ENCODE data around the gene LRMDA.

Gene LRMDA

GRCh38 chr10:76036962-76037361 is 605.5 kb downstream of the LRMDA start:
- no peak overlapping the region for H3K4me3 ChIP-seq (ENCODE audit: low read length)
- H4K5ac ChIP-seq (ENCODE audit: low read length), result no peak overlapping the region
- no peaks in the 10 kb centered on the region for H3K79me2 ChIP-seq (ENCODE audit: control insufficient read depth, insufficient read depth, low read length)
- no peak overlapping the region for H3K18ac ChIP-seq (ENCODE audit: low read length)
- H2BK120ac ChIP-seq (ENCODE audit: low read depth, low read length), result no peak overlapping the region
- no peak overlapping the region for H3K9ac ChIP-seq (ENCODE audit: low read length)
- no peak overlapping the region for H2BK5ac ChIP-seq (ENCODE audit: low read length)
- no peaks in the 10 kb centered on the region for H3K27me3 ChIP-seq (ENCODE audit: insufficient read depth, low read length, poor library complexity)
- H3K36me3 ChIP-seq (ENCODE audit: control insufficient read depth, insufficient read depth, low read length), result no peaks in the 10 kb centered on the region
- no peak overlapping the region for H3K4me2 ChIP-seq (ENCODE audit: low read length)
- peak overlapping the region; percentile 75 for H2AK5ac ChIP-seq (ENCODE audit: low read length)
- H3K4me1 ChIP-seq (ENCODE audit: control insufficient read depth, low read depth, low read length), result no peaks in the 10 kb centered on the region
- no peak overlapping the region for H3K4ac ChIP-seq (ENCODE audit: low read depth, low read length)
- DNase-seq, result no peak
- no peak overlapping the region for H4K8ac ChIP-seq (ENCODE audit: low read depth, low read length)
- no peak overlapping the region for H3K23ac ChIP-seq (ENCODE audit: low read length)
- H3K56ac ChIP-seq (ENCODE audit: low read length), result peak overlapping the region; percentile 45
- H2BK15ac ChIP-seq (replicated peaks; ENCODE audit: low read depth), result no peak overlapping the region
- H3K79me1 ChIP-seq (ENCODE audit: low read length), result no peaks in the 10 kb centered on the region
- no peak overlapping the region for H3K27ac ChIP-seq (ENCODE audit: low read depth, low read length)

- H4K8ac ChIP-seq (ENCODE audit: low read depth, low read length), result no peak overlapping the region
- H3K18ac ChIP-seq (ENCODE audit: low read length), result no peak overlapping the region
- no peak overlapping the region for H3K4me2 ChIP-seq (ENCODE audit: low read length)
- H3K23ac ChIP-seq (ENCODE audit: low read length), result no peak overlapping the region
- H3K4me1 ChIP-seq (ENCODE audit: control insufficient read depth, low read depth, low read length), result no peaks in the 10 kb centered on the region
- H2BK15ac ChIP-seq (replicated peaks; ENCODE audit: low read depth), result no peak overlapping the region
- WGBS (ENCODE audit: extremely low coverage, insufficient coverage, low lambda C conversion rate), result no CpG with 5 or more reads among the region's 2 CpGs
- H3K79me1 ChIP-seq (ENCODE audit: low read length), result no peaks in the 10 kb centered on the region
- no peak overlapping the region for H3K4ac ChIP-seq (ENCODE audit: low read depth, low read length)
- no peak overlapping the region for H3K4me3 ChIP-seq (ENCODE audit: low read length)
- DNase-seq, result no peak
- no peak overlapping the region for H3K27ac ChIP-seq (ENCODE audit: low read depth, low read length)
- no peaks in the 10 kb centered on the region for H3K27me3 ChIP-seq (ENCODE audit: insufficient read depth, low read length, poor library complexity)
- no peak overlapping the region for H2BK120ac ChIP-seq (ENCODE audit: low read depth, low read length)
- H3K36me3 ChIP-seq (ENCODE audit: control insufficient read depth, insufficient read depth, low read length), result no peaks in the 10 kb centered on the region
- H4K5ac ChIP-seq (ENCODE audit: low read length), result no peak overlapping the region
- no peak overlapping the region for H2BK5ac ChIP-seq (ENCODE audit: low read length)
- no peak overlapping the region for H2AK5ac ChIP-seq (ENCODE audit: low read length)
- H3K56ac ChIP-seq (ENCODE audit: low read length), result no peak overlapping the region
- H3K9ac ChIP-seq (ENCODE audit: low read length), result no peak overlapping the region
- H3K79me2 ChIP-seq (ENCODE audit: control insufficient read depth, insufficient read depth, low read length), result no peaks in the 10 kb centered on the region
Measured at GRCh38 chr10:76037531-76038155, 606.2 kb downstream of the LRMDA start.

- H3K36me3 ChIP-seq (ENCODE audit: control insufficient read depth, insufficient read depth, low read length), result no peaks in the 10 kb centered on the region
- no peak overlapping the region for H3K23ac ChIP-seq (ENCODE audit: low read length)
- H3K27me3 ChIP-seq (ENCODE audit: insufficient read depth, low read length, poor library complexity), result no peaks in the 10 kb centered on the region
- no peak overlapping the region for H3K4me2 ChIP-seq (ENCODE audit: low read length)
- H3K79me2 ChIP-seq (ENCODE audit: control insufficient read depth, insufficient read depth, low read length), result no peaks in the 10 kb centered on the region
- no peak overlapping the region for H3K56ac ChIP-seq (ENCODE audit: low read length)
- no peaks in the 10 kb centered on the region for H3K4me1 ChIP-seq (ENCODE audit: control insufficient read depth, low read depth, low read length)
- no peak overlapping the region for H3K9ac ChIP-seq (ENCODE audit: low read length)
- no peak overlapping the region for H2BK5ac ChIP-seq (ENCODE audit: low read length)
- no peak overlapping the region for H3K4me3 ChIP-seq (ENCODE audit: low read length)
- no peak overlapping the region for H4K8ac ChIP-seq (ENCODE audit: low read depth, low read length)
- H3K4ac ChIP-seq (ENCODE audit: low read depth, low read length), result no peak overlapping the region
- no peak overlapping the region for H2BK120ac ChIP-seq (ENCODE audit: low read depth, low read length)
- no peaks in the 10 kb centered on the region for H3K79me1 ChIP-seq (ENCODE audit: low read length)
- H3K18ac ChIP-seq (ENCODE audit: low read length), result no peak overlapping the region
- H2AK5ac ChIP-seq (ENCODE audit: low read length), result no peak overlapping the region
- no peak overlapping the region for H4K5ac ChIP-seq (ENCODE audit: low read length)
- no peak overlapping the region for H3K27ac ChIP-seq (ENCODE audit: low read depth, low read length)
- no peak overlapping the region for H2BK15ac ChIP-seq (replicated peaks; ENCODE audit: low read depth)
- no peak for DNase-seq
Measured at GRCh38 chr10:76038696-76039095, 607.3 kb downstream of the LRMDA start.

GRCh38 chr10:76040107-76040829 is 608.8 kb downstream of the LRMDA start:
- Histone ChIP-seq H3K4me1 (ENCODE audit: control insufficient read depth, low read depth, low read length) (no peaks in the 10 kb centered on the region), H3K27ac (ENCODE audit: low read depth, low read length) (no peak overlapping the region), H3K56ac (ENCODE audit: low read length) (no peak overlapping the region), H3K23ac (ENCODE audit: low read length) (no peak overlapping the region), H2AK5ac (ENCODE audit: low read length) (no peak overlapping the region), H2BK5ac (ENCODE audit: low read length) (no peak overlapping the region), H3K4me3 (ENCODE audit: low read length) (no peak overlapping the region), H3K36me3 (ENCODE audit: control insufficient read depth, insufficient read depth, low read length) (no peaks in the 10 kb centered on the region), H3K18ac (ENCODE audit: low read length) (no peak overlapping the region), H3K79me2 (ENCODE audit: control insufficient read depth, insufficient read depth, low read length) (no peaks in the 10 kb centered on the region), H4K8ac (ENCODE audit: low read depth, low read length) (no peak overlapping the region), H3K4ac (ENCODE audit: low read depth, low read length) (no peak overlapping the region), H2BK15ac (replicated peaks; ENCODE audit: low read depth) (peak overlapping the region; percentile 1), H3K4me2 (ENCODE audit: low read length) (no peak overlapping the region), H4K5ac (ENCODE audit: low read length) (no peak overlapping the region), H3K9ac (ENCODE audit: low read length) (no peak overlapping the region), H3K79me1 (ENCODE audit: low read length) (no peaks in the 10 kb centered on the region), H3K27me3 (ENCODE audit: insufficient read depth, low read length, poor library complexity) (no peaks in the 10 kb centered on the region), H2BK120ac (ENCODE audit: low read depth, low read length) (no peak overlapping the region)
- WGBS (ENCODE audit: extremely low coverage, insufficient coverage, low lambda C conversion rate), result no CpG with 5 or more reads among the region's 6 CpGs
- peak; percentile 42 for DNase-seq

DNA sequence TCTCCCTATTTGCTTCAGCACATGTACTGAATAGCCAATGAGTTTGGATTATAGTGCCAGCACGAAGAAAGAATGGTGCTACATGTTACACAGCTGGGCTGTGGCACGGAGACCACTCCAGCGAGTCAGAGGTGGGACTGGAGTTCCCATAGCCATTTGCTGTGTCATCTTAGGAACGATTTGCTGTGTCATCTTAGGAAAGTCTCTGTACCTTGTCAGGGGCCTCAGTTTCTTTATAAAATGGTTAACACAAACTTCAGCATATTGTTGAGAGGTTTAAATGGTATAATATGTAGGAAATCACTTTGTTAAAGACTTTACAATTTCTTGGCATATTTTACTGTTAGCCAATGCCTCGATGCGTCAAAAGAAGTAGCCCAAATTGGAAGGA is 609.4 kb downstream of the LRMDA start:
- Histone ChIP-seq H3K4me1 (ENCODE audit: control insufficient read depth, low read depth, low read length) (no peaks in the 10 kb centered on the region), H2BK120ac (ENCODE audit: low read depth, low read length) (no peak overlapping the region), H4K8ac (ENCODE audit: low read depth, low read length) (no peak overlapping the region), H3K4me3 (ENCODE audit: low read length) (no peak overlapping the region), H2BK5ac (ENCODE audit: low read length) (no peak overlapping the region), H3K18ac (ENCODE audit: low read length) (no peak overlapping the region), H3K4ac (ENCODE audit: low read depth, low read length) (no peak overlapping the region), H3K27me3 (ENCODE audit: insufficient read depth, low read length, poor library complexity) (no peaks in the 10 kb centered on the region), H2BK15ac (replicated peaks; ENCODE audit: low read depth) (no peak overlapping the region), H3K4me2 (ENCODE audit: low read length) (no peak overlapping the region), H3K36me3 (ENCODE audit: control insufficient read depth, insufficient read depth, low read length) (no peaks in the 10 kb centered on the region), H3K79me1 (ENCODE audit: low read length) (no peaks in the 10 kb centered on the region), H3K9ac (ENCODE audit: low read length) (no peak overlapping the region), H2AK5ac (ENCODE audit: low read length) (no peak overlapping the region), H3K23ac (ENCODE audit: low read length) (no peak overlapping the region), H4K5ac (ENCODE audit: low read length) (no peak overlapping the region), H3K27ac (ENCODE audit: low read depth, low read length) (no peak overlapping the region), H3K79me2 (ENCODE audit: control insufficient read depth, insufficient read depth, low read length) (no peaks in the 10 kb centered on the region), H3K56ac (ENCODE audit: low read length) (no peak overlapping the region)
- WGBS (ENCODE audit: extremely low coverage, insufficient coverage, low lambda C conversion rate), result no CpG with 5 or more reads among the region's 6 CpGs
- no peak for DNase-seq

DNA sequence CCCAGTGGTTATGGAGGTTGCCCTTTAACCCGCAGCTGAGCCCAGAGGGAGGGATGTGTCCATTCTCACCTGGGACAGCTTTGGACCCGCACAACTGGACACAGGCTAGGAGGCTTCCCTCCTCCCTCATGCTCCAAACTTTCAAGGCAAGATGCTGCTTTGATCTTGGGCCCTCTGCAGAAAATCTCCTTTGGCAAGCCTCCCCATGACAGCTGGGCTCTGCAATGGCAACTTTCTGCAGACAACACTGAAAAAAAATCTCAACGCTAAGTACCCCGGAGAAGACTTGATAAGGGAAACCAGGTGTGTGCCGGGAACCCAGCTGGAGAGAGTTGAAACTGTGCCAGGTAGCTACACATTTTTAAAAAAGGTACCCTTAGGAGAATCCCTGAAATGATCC is 610.1 kb downstream of the LRMDA start:
- Histone ChIP-seq H3K79me1 (ENCODE audit: low read length) (no peaks in the 10 kb centered on the region), H2BK5ac (ENCODE audit: low read length) (peak overlapping the region; percentile 20), H2BK120ac (ENCODE audit: low read depth, low read length) (no peak overlapping the region), H3K9ac (ENCODE audit: low read length) (no peak overlapping the region), H3K23ac (ENCODE audit: low read length) (no peak overlapping the region), H4K5ac (ENCODE audit: low read length) (peak overlapping the region; percentile 35), H3K4ac (ENCODE audit: low read depth, low read length) (no peak overlapping the region), H3K79me2 (ENCODE audit: control insufficient read depth, insufficient read depth, low read length) (no peaks in the 10 kb centered on the region), H4K8ac (ENCODE audit: low read depth, low read length) (no peak overlapping the region), H3K36me3 (ENCODE audit: control insufficient read depth, insufficient read depth, low read length) (no peaks in the 10 kb centered on the region), H3K27ac (ENCODE audit: low read depth, low read length) (no peak overlapping the region), H2AK5ac (ENCODE audit: low read length) (no peak overlapping the region), H3K4me3 (ENCODE audit: low read length) (no peak overlapping the region), H3K56ac (ENCODE audit: low read length) (no peak overlapping the region), H2BK15ac (replicated peaks; ENCODE audit: low read depth) (no peak overlapping the region), H3K4me2 (ENCODE audit: low read length) (no peak overlapping the region), H3K18ac (ENCODE audit: low read length) (peak overlapping the region; percentile 14), H3K27me3 (ENCODE audit: insufficient read depth, low read length, poor library complexity) (no peaks in the 10 kb centered on the region), H3K4me1 (ENCODE audit: control insufficient read depth, low read depth, low read length) (no peaks in the 10 kb centered on the region)
- no CpG with 5 or more reads among the region's 5 CpGs for WGBS (ENCODE audit: extremely low coverage, insufficient coverage, low lambda C conversion rate)
- no peak for DNase-seq
